HEK293T (cell line): ENCODE measurements around the gene CTNNBL1.
A peak's percentile ranks its signal among the peaks of the same experiment; 100 is the strongest.

Experiments used
- CTCF ChIA-PET: fragments of 350-600 bp; formaldehyde crosslinking; extraction: SDS; loops from one replicate; lab custom pipeline; 2021; ENCODE audit warnings: antibody characterized with exemption, inconsistent platforms; lab: Yijun Ruan, JAX
- POLR2A ChIA-PET: fragments of 350-600 bp; formaldehyde crosslinking; extraction: SDS; loops from one replicate; lab custom pipeline; 2020; ENCODE audit warnings: antibody characterized with exemption, inconsistent platforms; lab: Yijun Ruan, JAX
- DNase-seq: peaks from one replicate; pipeline ENCODE4 v3.0.0; 2012; ENCODE audit warnings: mixed read lengths; ENCODE audit errors: extremely low spot score
- ARNT ChIP-seq: fragments of 450-650 bp; IDR thresholded peaks from 2 replicates; pipeline ENCODE4 v1.6.1; 2017; ENCODE audit warnings: mild to moderate bottlenecking
- BHLHE40 ChIP-seq: fragments of 450-650 bp; IDR thresholded peaks from 2 replicates; pipeline ENCODE4 v1.6.1; 2016; ENCODE audit warnings: mild to moderate bottlenecking, moderate library complexity, borderline replicate concordance
- CTBP1 ChIP-seq: fragments of 450-650 bp; IDR thresholded peaks from 2 replicates; pipeline ENCODE4 v1.6.1; 2016; ENCODE audit warnings: borderline replicate concordance
- ELF4 ChIP-seq: fragments of 450-650 bp; IDR thresholded peaks from 2 replicates; pipeline ENCODE4 v1.6.1; 2017; ENCODE audit warnings: antibody characterized with exemption
- FOXA1 ChIP-seq: fragments of 450-650 bp; IDR thresholded peaks from 2 replicates; pipeline ENCODE4 v1.6.1; 2016; ENCODE audit warnings: mild to moderate bottlenecking
- FOXK2 ChIP-seq: fragments of 450-650 bp; IDR thresholded peaks from 2 replicates; pipeline ENCODE4 v1.6.1; 2016; ENCODE audit warnings: mild to moderate bottlenecking
- FOXM1 ChIP-seq: fragments of 450-650 bp; IDR thresholded peaks from 2 replicates; pipeline ENCODE4 v1.6.1; 2017; ENCODE audit warnings: mild to moderate bottlenecking, borderline replicate concordance
- HDGF ChIP-seq: fragments of 450-650 bp; IDR thresholded peaks from 2 replicates; pipeline ENCODE4 v1.6.1; 2017; ENCODE audit warnings: antibody characterized with exemption, borderline replicate concordance
- L3MBTL2 ChIP-seq: fragments of 450-650 bp; conservative IDR thresholded peaks from 2 replicates; pipeline ENCODE4 v1.6.1; 2016; ENCODE audit warnings: mild to moderate bottlenecking
- LEF1 ChIP-seq: fragments of 450-650 bp; IDR thresholded peaks from 2 replicates; pipeline ENCODE4 v1.6.1; 2017; ENCODE audit warnings: mild to moderate bottlenecking, borderline replicate concordance
- NFRKB ChIP-seq: fragments of 450-650 bp; IDR thresholded peaks from 2 replicates; pipeline ENCODE4 v1.6.1; 2016; ENCODE audit warnings: mild to moderate bottlenecking, moderate library complexity
- SP1 ChIP-seq: fragments of 450-650 bp; IDR thresholded peaks from 2 replicates; pipeline ENCODE4 v1.6.1; 2017
- SUZ12 ChIP-seq: fragments of 450-650 bp; IDR thresholded peaks from 2 replicates; pipeline ENCODE4 v1.6.1; 2016; ENCODE audit warnings: mild to moderate bottlenecking
- TARDBP ChIP-seq: fragments of 450-650 bp; IDR thresholded peaks from 2 replicates; pipeline ENCODE4 v1.6.1; 2016
- ZNF384 ChIP-seq: fragments of 450-650 bp; IDR thresholded peaks from 2 replicates; pipeline ENCODE4 v1.6.1; 2016
- TF ChIP-seq, protein P1 (sequence below): fragments of 450-650 bp; IDR thresholded peaks from 2 replicates; pipeline ENCODE4 v1.6.1; 2016

Gene CTNNBL1

DNA sequence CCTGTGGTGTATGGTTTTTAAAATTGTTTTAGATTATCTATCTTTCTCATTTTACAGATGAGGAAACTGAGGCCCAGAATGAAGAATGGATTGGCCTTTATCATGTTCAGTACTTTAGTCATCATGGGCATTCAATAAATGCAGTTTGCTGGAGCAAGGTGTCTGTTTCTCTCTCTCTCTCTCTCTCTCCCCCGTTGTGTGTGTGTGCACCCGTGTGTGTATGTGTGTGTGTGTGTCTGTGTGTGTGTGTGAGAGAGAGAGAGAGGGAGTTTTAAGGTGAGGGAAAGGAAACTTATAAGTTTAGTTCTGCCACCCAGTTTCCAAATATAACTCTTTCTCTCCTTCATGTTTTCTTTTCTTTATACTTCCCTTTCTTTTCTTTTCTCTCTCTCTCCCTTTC lies 62.4 kb downstream of the CTNNBL1 start:
- ChIA-PET CTCF (interaction anchor here (0.6 kb wide), 1 partner anchor 219 kb away, joined by 4 read pairs; no protein-coding TSS in a partner anchor), POLR2A (no interaction called here)
- TF ChIP-seq SP1: no peak
- TF ChIP-seq FOXA1: no peak
- no peak for TF ChIP-seq L3MBTL2
- TF ChIP-seq LEF1: no peak
- TF ChIP-seq NFRKB: no peak
- TF ChIP-seq BHLHE40: no peak
- TF ChIP-seq, protein P1, sequence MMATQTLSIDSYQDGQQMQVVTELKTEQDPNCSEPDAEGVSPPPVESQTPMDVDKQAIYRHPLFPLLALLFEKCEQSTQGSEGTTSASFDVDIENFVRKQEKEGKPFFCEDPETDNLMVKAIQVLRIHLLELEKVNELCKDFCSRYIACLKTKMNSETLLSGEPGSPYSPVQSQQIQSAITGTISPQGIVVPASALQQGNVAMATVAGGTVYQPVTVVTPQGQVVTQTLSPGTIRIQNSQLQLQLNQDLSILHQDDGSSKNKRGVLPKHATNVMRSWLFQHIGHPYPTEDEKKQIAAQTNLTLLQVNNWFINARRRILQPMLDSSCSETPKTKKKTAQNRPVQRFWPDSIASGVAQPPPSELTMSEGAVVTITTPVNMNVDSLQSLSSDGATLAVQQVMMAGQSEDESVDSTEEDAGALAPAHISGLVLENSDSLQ: no peak
- no peak for TF ChIP-seq ELF4
- no peak for DNase-seq

DNA sequence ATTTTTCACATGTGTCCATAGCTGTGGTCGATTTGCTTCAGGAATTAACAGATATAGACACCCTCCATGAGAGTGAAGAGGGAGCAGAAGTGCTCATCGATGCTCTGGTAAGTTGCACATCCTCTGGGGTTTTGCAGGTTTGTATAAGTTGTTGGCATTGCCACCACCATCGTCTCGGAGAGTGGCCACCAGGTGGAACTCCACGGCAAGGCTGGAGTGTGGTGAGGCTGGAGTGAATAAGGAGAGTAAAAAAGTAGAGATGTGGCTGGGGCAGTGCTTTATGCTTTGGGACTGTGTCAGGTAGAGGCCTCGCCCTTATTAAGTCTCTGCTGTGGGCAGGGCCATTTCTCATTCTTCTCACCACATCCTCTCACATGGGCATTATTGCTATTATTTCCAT lies 63.7 kb downstream of the CTNNBL1 start:
- ChIA-PET CTCF (interaction anchor here (0.6 to 1.2 kb wide), 2 partner anchors 14 to 25 kb away, joined by 4 to 5 read pairs; no protein-coding TSS in a partner anchor), POLR2A (no interaction called here)
- TF ChIP-seq, protein P1: no peak
- TF ChIP-seq NFRKB: no peak
- no peak for TF ChIP-seq SP1
- TF ChIP-seq FOXA1: no peak
- no peak for TF ChIP-seq LEF1
- no peak for TF ChIP-seq CTBP1
- no peak for TF ChIP-seq SUZ12
- no peak for TF ChIP-seq ZNF384
- TF ChIP-seq TARDBP: no peak
- DNase-seq: no peak

DNA sequence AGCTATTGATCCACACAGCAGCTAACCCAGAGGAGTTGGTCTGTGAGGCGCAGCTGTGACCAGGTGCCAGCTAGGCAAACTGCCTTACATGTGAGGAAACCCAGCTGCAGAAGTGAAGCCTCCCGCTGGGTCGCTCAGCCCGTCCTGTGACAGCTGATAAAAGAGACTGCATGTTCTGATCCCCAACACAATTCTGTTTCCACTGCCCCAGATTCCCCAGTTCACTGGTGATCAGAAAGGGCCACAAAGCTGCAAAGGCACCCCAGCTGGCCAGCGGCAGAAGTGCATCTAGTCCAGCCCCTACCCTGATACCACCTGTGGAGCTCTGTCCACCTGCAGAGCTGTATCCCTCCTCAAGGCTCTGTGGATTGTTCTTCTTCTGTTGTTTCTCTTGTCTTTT lies 64.5 kb downstream of the CTNNBL1 start:
- TF ChIP-seq FOXK2: no peak
- TF ChIP-seq, protein P1: no peak
- no peak for TF ChIP-seq BHLHE40
- no peak for TF ChIP-seq FOXM1
- ChIA-PET POLR2A (interaction anchor here (0.9 kb wide), 1 partner anchor 64 kb away, joined by 4 read pairs; no protein-coding TSS in a partner anchor), CTCF (interaction anchor here (0.6 to 1.2 kb wide), 2 partner anchors 13 to 26 kb away, joined by 4 to 5 read pairs; no protein-coding TSS in a partner anchor)
- peak; percentile 42 for DNase-seq

DNA sequence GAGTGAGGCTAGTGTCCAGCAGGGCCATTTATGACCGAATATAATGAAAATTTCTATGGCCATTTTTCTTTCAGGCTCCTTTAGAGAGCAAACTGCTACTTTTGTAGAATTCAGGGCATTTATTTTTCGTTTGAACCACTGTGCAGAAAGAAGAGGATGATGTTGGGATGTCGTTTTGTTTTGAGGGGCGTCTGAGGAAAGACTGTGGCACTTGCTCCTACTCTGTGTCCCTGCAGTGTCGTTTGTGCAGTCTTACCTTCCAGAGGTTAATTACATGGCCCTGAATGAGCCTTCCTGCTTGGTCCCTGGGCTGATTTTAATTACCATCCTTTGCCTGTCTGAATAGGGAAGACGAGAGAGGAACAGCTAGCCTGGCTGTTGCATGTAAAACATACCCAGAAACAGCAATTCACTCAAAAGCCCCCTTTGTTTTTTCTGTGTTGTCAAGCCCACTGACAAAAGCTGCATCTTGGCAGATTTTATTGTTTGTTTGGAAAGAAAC lies 65.3 kb downstream of the CTNNBL1 start:
- CTCF ChIA-PET: no interaction called here
- no peak for TF ChIP-seq SUZ12
- no peak for TF ChIP-seq TARDBP
- TF ChIP-seq ELF4: no peak
- no peak for TF ChIP-seq FOXA1
- TF ChIP-seq FOXK2: no peak
- TF ChIP-seq, protein P1: no peak
- TF ChIP-seq BHLHE40: no peak
- no peak for TF ChIP-seq ZNF384
- TF ChIP-seq L3MBTL2: no peak
- TF ChIP-seq LEF1: no peak
- TF ChIP-seq ARNT: no peak
- TF ChIP-seq CTBP1: no peak
- no peak for TF ChIP-seq SP1
- TF ChIP-seq HDGF: no peak
- no peak for TF ChIP-seq FOXM1
- DNase-seq: no peak
- POLR2A ChIA-PET: interaction anchor here (0.9 kb wide), 1 partner anchor 65 kb away, joined by 4 read pairs; no protein-coding TSS in a partner anchor

DNA sequence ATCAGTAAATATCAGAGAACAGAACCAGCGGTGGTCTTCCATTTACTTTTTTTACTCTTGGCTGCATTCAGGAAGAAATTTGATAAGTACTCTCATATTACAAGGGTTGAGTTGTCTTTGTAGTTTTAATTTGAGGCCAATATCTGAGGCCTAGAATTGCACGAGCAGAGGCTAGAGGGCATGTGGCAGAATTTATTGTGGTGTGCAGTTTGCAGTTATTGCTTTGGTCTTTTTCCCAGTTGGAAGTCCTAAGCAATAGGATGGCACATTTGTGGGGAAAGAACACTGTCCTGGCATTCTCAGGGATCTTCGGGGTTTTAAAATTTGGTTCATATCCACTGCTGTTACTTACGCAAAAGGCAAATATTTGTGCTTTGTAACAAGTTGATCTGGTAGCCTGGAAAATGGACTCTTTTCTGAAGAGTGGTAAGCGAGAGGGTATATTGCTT lies 66.0 kb downstream of the CTNNBL1 start:
- POLR2A ChIA-PET: no interaction called here
- CTCF ChIA-PET: no interaction called here

More for the DNA sequence above, 66.0 kb downstream of the CTNNBL1 start:
- no peak for TF ChIP-seq NFRKB
- no peak for TF ChIP-seq TARDBP
- TF ChIP-seq, protein P1: no peak
- no peak for TF ChIP-seq L3MBTL2
- no peak for TF ChIP-seq ELF4
- TF ChIP-seq HDGF: no peak
- TF ChIP-seq LEF1: no peak
- TF ChIP-seq FOXM1: no peak
- TF ChIP-seq SUZ12: no peak
- no peak for TF ChIP-seq FOXA1
- TF ChIP-seq ARNT: no peak
- no peak for TF ChIP-seq SP1
- no peak for TF ChIP-seq BHLHE40
- no peak for TF ChIP-seq FOXK2
- no peak for TF ChIP-seq ZNF384
- no peak for TF ChIP-seq CTBP1
- DNase-seq: no peak
